Neuronal stem cell (in vitro differentiated cells): Measurements from ENCODE around the gene CD2AP.
"Not testable (repeated sequence)": the region's sequence is repeated elsewhere in the genome, so short reads cannot be mapped to it uniquely, and the experiment has no call there.

Experiments
- DNase-seq: peaks from one replicate; pipeline ENCODE4 v3.0.0-alpha.2; 2013; ENCODE audit warnings: low spot score
- H2AFZ ChIP-seq: one replicate; pipeline ENCODE4 v1.6.1; 2013; ENCODE audit warnings: mild to moderate bottlenecking, low read length, inconsistent platforms
- H2AK5ac ChIP-seq: 2 replicates; pipeline ENCODE4 v1.6.1; 2013; ENCODE audit warnings: low read depth, mild to moderate bottlenecking, inconsistent platforms, low read length, moderate library complexity, mixed read lengths
- H2BK120ac ChIP-seq: 2 replicates; pipeline ENCODE4 v1.6.1; 2013; ENCODE audit warnings: low read depth, mild to moderate bottlenecking, inconsistent platforms, low read length, moderate library complexity, mixed read lengths
- H2BK12ac ChIP-seq: one replicate; pipeline ENCODE4 v1.6.1; 2013; ENCODE audit warnings: low read length, inconsistent platforms
- H2BK15ac ChIP-seq: 2 replicates; pipeline ENCODE4 v1.6.1; 2013; ENCODE audit warnings: mild to moderate bottlenecking, low read length, inconsistent platforms, mixed read lengths
- H2BK5ac ChIP-seq: one replicate; pipeline ENCODE4 v1.6.1; 2013; ENCODE audit warnings: inconsistent platforms, mild to moderate bottlenecking, low read length, moderate library complexity
- H3K14ac ChIP-seq: one replicate; pipeline ENCODE4 v1.6.1; 2013; ENCODE audit warnings: low read length, inconsistent platforms
- H3K18ac ChIP-seq: 2 replicates; pipeline ENCODE4 v1.6.1; 2013; ENCODE audit warnings: low read length, inconsistent platforms
- H3K23ac ChIP-seq: 2 replicates; pipeline ENCODE4 v1.6.1; 2013; ENCODE audit warnings: low read depth, mild to moderate bottlenecking, mixed read lengths, low read length, inconsistent platforms; ENCODE audit not compliant: poor library complexity
- H3K27ac ChIP-seq: replicated peaks from 3 replicates; pipeline ENCODE4 v1.5.1; 2013; ENCODE audit warnings: low read length, inconsistent platforms
- H3K27me3 ChIP-seq, 3 experiments: 2 replicates each; pipeline ENCODE4 v1.6.1; 2013; ENCODE audit warnings: low read length in 3 of 3, mild to moderate bottlenecking in 2 of 3, inconsistent platforms in 1 of 3, low read depth in 1 of 3, mixed read lengths in 1 of 3, moderate library complexity in 1 of 3; ENCODE audit not compliant: control insufficient read depth in 3 of 3, insufficient read depth in 3 of 3
- H3K36me3 ChIP-seq, 2 donors: replicated peaks in 1 of 2; 2 replicates each; pipeline ENCODE4 v1.6.1; 2013; ENCODE audit warnings: low read length in 2 of 2; ENCODE audit not compliant: control insufficient read depth in 2 of 2, insufficient read depth in 2 of 2
- H3K4ac ChIP-seq: 2 replicates; pipeline ENCODE4 v1.6.1; 2013; ENCODE audit warnings: inconsistent platforms, mild to moderate bottlenecking, low read length, moderate library complexity
- H3K4me1 ChIP-seq, 2 donors: 1 replicate in 1 of 2; 2 replicates in 1 of 2; pipeline ENCODE4 v1.6.1; 2013; ENCODE audit warnings: low read length in 2 of 2, low read depth in 1 of 2; ENCODE audit not compliant: control insufficient read depth in 2 of 2, insufficient read depth in 1 of 2
- H3K4me2 ChIP-seq: one replicate; pipeline ENCODE4 v1.6.1; 2013; ENCODE audit warnings: mild to moderate bottlenecking, low read length, inconsistent platforms; ENCODE audit not compliant: insufficient read depth, poor library complexity, severe bottlenecking
- H3K4me3 ChIP-seq, 2 donors: 2 replicates each; pipeline ENCODE4 v1.5.1; 2013; ENCODE audit warnings: low read length in 2 of 2, mild to moderate bottlenecking in 2 of 2, inconsistent platforms in 1 of 2, moderate library complexity in 1 of 2
- H3K79me1 ChIP-seq: one replicate; pipeline ENCODE4 v1.6.1; 2013; ENCODE audit warnings: low read depth, mild to moderate bottlenecking, inconsistent platforms, low read length, moderate library complexity
- H3K9ac ChIP-seq: one replicate; pipeline ENCODE4 v1.6.1; 2013; ENCODE audit warnings: mild to moderate bottlenecking, low read depth, low read length, inconsistent platforms; ENCODE audit not compliant: poor library complexity
- H3K9me3 ChIP-seq, 2 donors: replicated peaks in 1 of 2; 2 replicates each; pipeline versions ENCODE3 to v1.6.1; 2013; ENCODE audit warnings: low read length in 2 of 2, mild to moderate bottlenecking in 2 of 2, inconsistent platforms in 1 of 2, low read depth in 1 of 2, mixed read lengths in 1 of 2, moderate library complexity in 1 of 2; ENCODE audit not compliant: control insufficient read depth in 2 of 2, insufficient read depth in 1 of 2
- H4K8ac ChIP-seq: one replicate; pipeline ENCODE4 v1.6.1; 2013; ENCODE audit warnings: low read depth, mild to moderate bottlenecking, inconsistent platforms, low read length, moderate library complexity
- H4K91ac ChIP-seq: one replicate; pipeline ENCODE4 v1.6.1; 2013; ENCODE audit warnings: low read length, low read depth, mild to moderate bottlenecking, inconsistent platforms; ENCODE audit not compliant: poor library complexity
- WGBS, 2 donors: extraction: QIAGEN DNeasy Blood & Tissue Kit; methylation state at CpG; one replicate each; pipeline ENCODE4 v1.1.7; 2013; ENCODE audit warnings: missing lambda C conversion rate in 2 of 2, mixed read lengths in 1 of 2; ENCODE audit not compliant: insufficient read length in 2 of 2, insufficient replicate concordance in 1 of 2; ENCODE audit errors: extremely low coverage in 2 of 2; 5-methylcytosine and 5-hydroxymethylcytosine counted together

The CD2AP gene

DNA sequence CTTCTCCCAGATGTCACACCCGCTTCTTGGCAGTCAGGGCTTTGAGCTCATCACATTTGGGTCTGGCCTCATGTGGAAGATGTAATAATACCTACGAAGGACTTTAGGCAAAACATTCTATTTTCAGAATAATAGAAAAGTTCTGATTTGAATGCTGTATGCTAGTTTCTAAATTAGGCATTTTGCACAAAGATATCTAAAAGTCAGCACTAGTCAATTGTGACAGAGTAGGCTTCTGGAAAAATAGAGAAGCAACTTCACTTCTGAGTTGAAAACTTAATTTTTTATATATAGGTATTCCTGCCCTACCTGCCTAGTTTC is 38.3 kb upstream of the CD2AP start:
- DNase-seq, result no peak
- Histone ChIP-seq H3K4me1 (no peaks in the 10 kb centered on the region), H4K91ac (no peak overlapping the region), H3K4me2 (no peak overlapping the region), H3K14ac (no peak overlapping the region), H4K8ac (no peak overlapping the region), H3K27ac (no peak overlapping the region), H3K23ac (no peak overlapping the region), H2BK12ac (no peak overlapping the region), H3K27me3 (no peaks in the 10 kb centered on the region), H2AFZ (no peak overlapping the region), H2BK120ac (no peak overlapping the region), H3K4me3 (no peak overlapping the region), H2BK5ac (no peak overlapping the region), H3K79me1 (no peaks in the 10 kb centered on the region), H2AK5ac (no peak overlapping the region), H3K9me3 (no peaks in the 10 kb centered on the region), H3K9ac (no peak overlapping the region), H2BK15ac (no peak overlapping the region), H3K18ac (no peak overlapping the region), H3K36me3 (no peaks in the 10 kb centered on the region), H3K4ac (no peak overlapping the region)
- WGBS, 2 donors, result no CpG with 5 or more reads among the region's 2 CpGs

DNA sequence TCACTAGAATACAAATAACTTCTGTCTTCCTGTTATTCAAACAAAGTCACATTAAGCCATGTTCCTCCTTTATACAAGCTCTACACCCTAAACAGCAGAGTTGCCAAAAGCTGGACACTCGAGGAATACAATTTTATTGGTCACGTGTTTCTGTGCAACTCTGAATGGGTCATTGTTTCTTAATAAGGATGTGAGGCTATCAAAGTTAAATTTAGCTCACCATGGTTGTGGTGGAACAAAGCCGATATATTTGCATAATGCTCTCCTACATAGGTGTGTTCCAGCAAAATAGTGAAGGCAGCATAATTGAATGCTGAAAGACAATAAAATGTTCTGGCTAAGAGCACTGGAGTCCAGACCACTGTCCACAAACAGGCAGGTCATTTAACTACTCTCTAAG is 36.9 kb upstream of the CD2AP start:
- Histone ChIP-seq H2BK12ac (no peak overlapping the region), H3K4me3 (no peak overlapping the region), H3K9ac (no peak overlapping the region), H2BK5ac (no peak overlapping the region), H3K4me1 (no peaks in the 10 kb centered on the region), H3K27me3 (no peaks in the 10 kb centered on the region), H4K8ac (no peak overlapping the region), H3K18ac (no peak overlapping the region), H3K4me2 (no peak overlapping the region), H3K9me3 (no peaks in the 10 kb centered on the region), H3K23ac (no peak overlapping the region), H4K91ac (no peak overlapping the region), H2BK120ac (no peak overlapping the region), H3K79me1 (no peaks in the 10 kb centered on the region), H3K36me3 (no peaks in the 10 kb centered on the region), H3K27ac (no peak overlapping the region), H3K4ac (no peak overlapping the region), H2BK15ac (no peak overlapping the region), H2AK5ac (no peak overlapping the region), H3K14ac (no peak overlapping the region), H2AFZ (no peak overlapping the region)
- no peak for DNase-seq
- no CpG with 5 or more reads among the region's 3 CpGs for WGBS, 2 donors

DNA sequence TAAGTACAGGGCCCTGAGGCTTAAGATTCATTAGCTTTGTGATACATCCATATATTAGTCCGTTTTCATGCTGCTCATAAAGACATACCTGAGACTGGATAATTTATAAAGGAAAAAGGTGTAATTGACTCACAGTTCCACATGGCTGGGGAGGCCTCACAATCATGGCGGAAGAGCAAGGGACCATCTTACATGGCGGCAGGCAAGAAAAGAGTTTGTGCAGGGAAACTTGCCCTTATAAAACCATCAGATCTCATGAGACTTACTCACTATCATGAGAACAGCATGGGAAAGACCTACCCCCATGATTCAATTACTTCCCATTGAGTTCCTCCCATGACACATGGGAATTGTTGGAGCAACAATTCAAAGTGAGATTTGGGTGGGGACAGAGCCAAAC is 32.6 kb upstream of the CD2AP start:
- not testable (repeated sequence) for H3K9ac ChIP-seq, H3K4me3 ChIP-seq, DNase-seq, H2BK15ac ChIP-seq, H4K8ac ChIP-seq, H4K91ac ChIP-seq, H3K18ac ChIP-seq, H3K79me1 ChIP-seq, H2BK5ac ChIP-seq, H3K4me2 ChIP-seq, H3K27ac ChIP-seq, H2AK5ac ChIP-seq, H3K4me1 ChIP-seq, H2BK12ac ChIP-seq, H3K36me3 ChIP-seq, H2BK120ac ChIP-seq, H3K27me3 ChIP-seq, H2AFZ ChIP-seq, H3K23ac ChIP-seq, H3K4ac ChIP-seq, H3K14ac ChIP-seq, H3K9me3 ChIP-seq
- WGBS, 2 donors, result no CpG with 5 or more reads among the region's 3 CpGs

DNA sequence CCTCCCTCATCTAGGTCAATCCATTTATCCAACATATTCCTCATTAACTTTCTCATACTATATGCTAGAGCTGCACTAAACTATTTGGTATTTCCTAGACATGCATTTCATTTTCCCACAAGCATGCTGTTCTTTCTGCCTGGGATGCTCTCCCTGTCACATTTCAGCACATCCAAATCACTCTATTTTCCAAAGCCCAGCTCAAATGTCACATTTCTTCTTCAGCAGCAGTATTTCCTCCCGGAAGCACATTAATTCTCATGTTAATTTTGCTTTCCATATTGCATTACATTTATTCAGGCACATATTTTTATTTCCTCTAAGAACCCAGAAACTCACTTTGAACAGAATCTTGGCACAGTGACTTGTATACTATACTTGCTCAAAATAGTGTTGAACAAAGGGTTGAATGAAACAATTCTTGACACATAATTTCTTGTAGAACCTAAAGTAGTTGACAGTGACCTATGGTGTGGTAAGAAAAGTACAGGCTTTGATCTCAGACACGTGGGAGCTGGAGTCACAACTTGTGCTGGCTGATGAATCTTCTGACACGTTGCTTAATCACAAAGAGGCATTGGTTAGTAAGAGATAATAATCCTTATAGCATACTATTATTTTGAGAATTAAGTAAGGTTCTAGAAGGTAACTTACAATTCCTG is 30.8 kb upstream of the CD2AP start:
- no peak overlapping the region for H3K4ac ChIP-seq
- no peak overlapping the region for H3K14ac ChIP-seq
- no peak overlapping the region for H3K27ac ChIP-seq
- no peak overlapping the region for H4K8ac ChIP-seq
- no peak overlapping the region for H2BK120ac ChIP-seq
- H2AK5ac ChIP-seq, result no peak overlapping the region
- no peak overlapping the region for H4K91ac ChIP-seq
- no peaks in the 10 kb centered on the region for H3K79me1 ChIP-seq
- no peaks in the 10 kb centered on the region for H3K27me3 ChIP-seq
- no peak overlapping the region for H2AFZ ChIP-seq
- no peak overlapping the region for H3K4me2 ChIP-seq
- no peak overlapping the region for H2BK12ac ChIP-seq
- no peaks in the 10 kb centered on the region for H3K4me1 ChIP-seq
- H3K9me3 ChIP-seq, result no peaks in the 10 kb centered on the region
- H2BK5ac ChIP-seq, result no peak overlapping the region
- no peak overlapping the region for H3K23ac ChIP-seq
- no peak overlapping the region for H2BK15ac ChIP-seq
- H3K4me3 ChIP-seq, result no peak overlapping the region
- no peak overlapping the region for H3K18ac ChIP-seq
- WGBS, 2 donors, result no CpG with 5 or more reads among the region's 3 CpGs
- H3K9ac ChIP-seq, result no peak overlapping the region
- H3K36me3 ChIP-seq, result no peaks in the 10 kb centered on the region
- DNase-seq, result no peak
